GM18498 (cell line): ENCODE results near the gene EPHX1.
A peak's percentile ranks its signal among the peaks of the same experiment; 100 is the strongest.

Experiments used
- ATAC-seq: cut with Tn5 transposase; IDR thresholded peaks from one replicate; pipeline ENCODE4 v1.9.1; 2021; ENCODE audit warnings: mild to moderate bottlenecking, moderate library complexity; ENCODE audit not compliant: unreplicated experiment

The EPHX1 gene

GRCh38 chr1:225840713-225841112 lies 30.8 kb downstream of the EPHX1 start:
- no peak for ATAC-seq

GRCh38 chr1:225842074-225842473 lies 32.1 kb downstream of the EPHX1 start:
- no peak for ATAC-seq

GRCh38 chr1:225842788-225843425 lies 33.0 kb downstream of the EPHX1 start:
- ATAC-seq = no peak

GRCh38 chr1:225843426-225843795 lies 33.5 kb downstream of the EPHX1 start:
- ATAC-seq = no peak

- ATAC-seq = no peak
These were observed 34.5 kb downstream of the EPHX1 start for GRCh38 chr1:225844236-225845061.

GRCh38 chr1:225845097-225845496 lies 35.2 kb downstream of the EPHX1 start:
- ATAC-seq = no peak

GRCh38 chr1:225845571-225846259 lies 35.8 kb downstream of the EPHX1 start:
- no peak for ATAC-seq

- ATAC-seq = no peak
These were observed 36.7 kb downstream of the EPHX1 start for GRCh38 chr1:225846331-225847310.

GRCh38 chr1:225847610-225848009 lies 37.7 kb downstream of the EPHX1 start:
- no peak for ATAC-seq

GRCh38 chr1:225848030-225848955 lies 38.4 kb downstream of the EPHX1 start:
- peak; percentile 66 for ATAC-seq

GRCh38 chr1:225849925-225850324 lies 40.0 kb downstream of the EPHX1 start:
- no peak for ATAC-seq

- no peak for ATAC-seq
These were observed 40.4 kb downstream of the EPHX1 start for GRCh38 chr1:225850370-225850769.

- ATAC-seq = peak; percentile 56
These were observed 41.9 kb downstream of the EPHX1 start for GRCh38 chr1:225851805-225852204.

GRCh38 chr1:225852413-225853124 lies 42.6 kb downstream of the EPHX1 start:
- ATAC-seq = no peak

GRCh38 chr1:225853441-225853840 lies 43.5 kb downstream of the EPHX1 start:
- no peak for ATAC-seq

GRCh38 chr1:225855503-225856300 lies 45.8 kb downstream of the EPHX1 start:
- ATAC-seq = no peak

GRCh38 chr1:225857256-225857655 lies 47.3 kb downstream of the EPHX1 start:
- no peak for ATAC-seq

GRCh38 chr1:225859151-225859550 lies 49.2 kb downstream of the EPHX1 start:
- ATAC-seq = no peak
